ENCODE results near the gene MZF1. TPM values are rescaled to one million over a fixed set of nuclear protein-coding genes. Genes with fewer than 3 reads are reported as not detected.
A peak's percentile ranks its signal among the peaks of the same experiment; 100 is the strongest.

MZF1 gene
- total RNA-seq, 4 donors from 2014 or later: 26.5 to 41.5 (median 30.0) TPM

DNA sequence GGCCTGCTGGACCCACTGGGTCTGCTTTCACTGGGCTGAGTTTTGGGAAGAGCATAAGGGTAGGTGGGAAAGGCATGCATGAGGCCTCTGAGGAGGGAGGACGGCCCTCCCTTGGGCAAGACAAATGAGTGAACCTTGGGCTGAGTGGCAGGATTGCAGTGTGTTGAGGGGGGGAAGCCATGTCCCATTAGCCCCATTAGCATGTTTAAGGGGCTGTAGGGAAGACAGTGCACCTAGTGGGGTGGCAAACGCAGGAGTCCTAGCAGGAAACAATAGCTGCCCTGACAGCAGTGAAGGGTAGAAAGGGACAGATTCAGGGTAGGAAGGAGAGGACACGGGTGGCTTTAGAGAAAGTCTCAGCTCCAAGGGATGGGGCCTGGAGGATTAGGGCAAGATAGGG, 50.4 kb downstream of the MZF1 start:
- Histone ChIP-seq H3K36me3 (no peaks in the 10 kb centered on the region), H3K4me1 (peaks cover 0 to 12% of the 10 kb centered on the region in 2 donors), H3K4me3 (no peak overlapping the region), H3K27ac (no peak overlapping the region), H3K27me3 (no peaks in the 10 kb centered on the region), H3K9me3 (no peaks in the 10 kb centered on the region)
- DNase-seq: no peak
- intact Hi-C loops (cut with DNase I; ENCODE audit: low total_unique reads): no loop called here
- TF ChIP-seq, protein P1, sequence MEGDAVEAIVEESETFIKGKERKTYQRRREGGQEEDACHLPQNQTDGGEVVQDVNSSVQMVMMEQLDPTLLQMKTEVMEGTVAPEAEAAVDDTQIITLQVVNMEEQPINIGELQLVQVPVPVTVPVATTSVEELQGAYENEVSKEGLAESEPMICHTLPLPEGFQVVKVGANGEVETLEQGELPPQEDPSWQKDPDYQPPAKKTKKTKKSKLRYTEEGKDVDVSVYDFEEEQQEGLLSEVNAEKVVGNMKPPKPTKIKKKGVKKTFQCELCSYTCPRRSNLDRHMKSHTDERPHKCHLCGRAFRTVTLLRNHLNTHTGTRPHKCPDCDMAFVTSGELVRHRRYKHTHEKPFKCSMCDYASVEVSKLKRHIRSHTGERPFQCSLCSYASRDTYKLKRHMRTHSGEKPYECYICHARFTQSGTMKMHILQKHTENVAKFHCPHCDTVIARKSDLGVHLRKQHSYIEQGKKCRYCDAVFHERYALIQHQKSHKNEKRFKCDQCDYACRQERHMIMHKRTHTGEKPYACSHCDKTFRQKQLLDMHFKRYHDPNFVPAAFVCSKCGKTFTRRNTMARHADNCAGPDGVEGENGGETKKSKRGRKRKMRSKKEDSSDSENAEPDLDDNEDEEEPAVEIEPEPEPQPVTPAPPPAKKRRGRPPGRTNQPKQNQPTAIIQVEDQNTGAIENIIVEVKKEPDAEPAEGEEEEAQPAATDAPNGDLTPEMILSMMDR (IDR thresholded peaks at IDR 0.05): no peak
- no peak for TF ChIP-seq POLR2A (IDR thresholded peaks at IDR 0.05)

DNA sequence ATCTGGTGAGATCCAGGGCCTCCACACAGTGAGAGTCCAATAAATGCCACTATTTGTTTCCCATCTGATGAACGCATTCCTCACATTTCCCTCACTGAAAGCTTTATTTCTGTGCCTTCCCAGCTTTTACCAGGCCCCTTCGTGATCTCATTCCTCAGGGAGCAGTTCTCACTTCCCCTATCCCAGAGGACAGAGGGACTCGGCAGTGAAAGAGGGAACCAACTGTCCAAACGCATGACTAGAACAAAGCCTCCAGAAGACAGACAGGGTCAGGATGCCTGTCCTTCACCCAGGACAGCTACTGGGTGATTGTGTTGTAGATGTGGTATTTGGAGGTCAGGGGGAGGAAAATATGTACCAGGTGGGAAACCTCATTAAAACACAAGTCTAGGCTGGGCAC, 51.5 kb downstream of the MZF1 start:
- Histone ChIP-seq H3K27me3 (no peaks in the 10 kb centered on the region), H3K36me3 (no peaks in the 10 kb centered on the region), H3K4me3 (no peak overlapping the region), H3K27ac (no peak overlapping the region), H3K9me3 (no peaks in the 10 kb centered on the region), H3K4me1 (peaks cover 0 to 12% of the 10 kb centered on the region in 2 donors)
- no peak for TF ChIP-seq POLR2A (IDR thresholded peaks at IDR 0.05)
- TF ChIP-seq, protein P1 (IDR thresholded peaks at IDR 0.05): no peak
- DNase-seq: no peak
- intact Hi-C loops (cut with DNase I; ENCODE audit: low total_unique reads): no loop called here

DNA sequence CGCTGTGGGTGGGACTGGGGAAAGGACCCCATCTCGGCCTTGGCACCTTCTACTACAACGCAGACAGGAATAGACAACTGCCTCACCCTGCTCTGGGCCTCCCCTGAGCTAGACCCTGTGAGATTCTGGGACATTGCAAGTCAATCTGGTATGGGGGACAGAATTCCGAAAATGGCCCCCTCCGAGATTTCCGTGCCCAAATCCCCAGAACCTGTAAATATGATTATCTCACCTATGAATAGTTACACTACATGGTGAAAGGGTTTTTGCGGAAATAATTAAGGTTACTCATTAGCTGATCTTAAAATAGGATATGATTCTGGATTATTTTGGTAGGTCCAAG, 52.9 kb downstream of the MZF1 start:
- no peak for DNase-seq
- Histone ChIP-seq H3K27me3 (no peaks in the 10 kb centered on the region), H3K36me3 (no peaks in the 10 kb centered on the region), H3K27ac (peak overlapping the region; percentile 89 to 96), H3K9me3 (no peaks in the 10 kb centered on the region), H3K4me3 (peak overlapping the region; percentile 88 to 89), H3K4me1 (peaks cover 0 to 12% of the 10 kb centered on the region in 2 donors)
- intact Hi-C loops (cut with DNase I; ENCODE audit: low total_unique reads): no loop called here
- TF ChIP-seq, protein P1 (IDR thresholded peaks at IDR 0.05): no peak
- TF ChIP-seq POLR2A (IDR thresholded peaks at IDR 0.05): no peak

DNA sequence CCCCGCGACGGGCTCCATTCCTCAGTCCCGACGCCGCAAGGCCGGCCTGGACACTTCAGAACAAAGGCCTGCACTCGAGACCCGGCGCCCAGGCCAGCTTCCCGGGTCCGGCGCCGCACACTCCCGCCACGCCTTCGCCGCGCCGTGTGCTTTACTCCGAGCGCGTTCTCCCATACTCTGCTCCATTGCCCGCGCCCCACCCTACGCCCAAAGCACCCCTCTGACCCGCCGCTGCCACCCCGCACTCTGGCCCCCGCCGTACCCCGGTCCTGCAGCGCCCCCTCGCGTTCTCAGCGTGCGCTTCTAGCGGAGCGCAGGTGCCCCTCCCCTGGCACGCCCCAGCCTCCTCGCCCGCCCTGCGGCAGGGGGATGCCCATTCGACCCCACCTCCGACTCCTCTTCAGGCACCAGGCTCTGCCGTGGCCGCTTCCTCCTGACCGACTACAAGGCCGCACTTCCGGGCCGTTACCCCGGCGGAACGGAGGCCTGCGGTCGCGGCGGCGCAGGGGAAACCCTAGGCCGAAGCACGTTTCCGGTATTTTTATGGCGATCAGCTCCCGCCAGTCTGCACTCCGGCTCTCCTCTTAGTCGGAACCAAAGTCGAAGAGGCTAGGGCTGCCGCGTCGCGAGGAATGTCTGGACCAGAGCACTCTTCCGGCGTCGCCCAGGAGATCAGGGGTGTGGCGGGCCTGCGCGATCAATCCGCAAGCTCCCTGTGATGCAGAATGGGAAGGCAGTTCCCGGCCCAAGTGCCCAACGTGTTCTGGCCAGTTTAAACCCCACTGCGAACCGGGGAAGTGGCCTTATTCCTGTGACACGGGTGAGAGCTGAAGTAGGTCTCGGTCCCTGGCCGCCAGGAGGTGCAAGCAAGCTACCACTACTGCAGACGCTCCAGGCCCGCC, 53.5 kb downstream of the MZF1 start, which contains the start of gene ZBTB45:
Gene ZBTB45, minus strand, starts transcription at position 456 of the 902 bp plus-strand sequence. CDS start 2,137 bp downstream, outside the sequence.
- Histone ChIP-seq H3K27me3 (no peaks in the 10 kb centered on the region), H3K9me3 (no peaks in the 10 kb centered on the region), H3K4me1 (peaks cover 0 to 12% of the 10 kb centered on the region in 2 donors), H3K4me3 (peak within 1 kb of the TSS; percentile 88 to 89), H3K27ac (peak within 1 kb of the TSS; percentile 89 to 96), H3K36me3 (no peaks in the 10 kb centered on the region)
- DNase-seq: peak; percentile 93 to 94
- intact Hi-C loops (cut with DNase I; ENCODE audit: low total_unique reads): no loop called here
- TF ChIP-seq POLR2A (IDR thresholded peaks at IDR 0.05): peak; percentile 25 to 67
- TF ChIP-seq, protein P1 (IDR thresholded peaks at IDR 0.05): peak; percentile 57 to 90 (median 75)

DNA sequence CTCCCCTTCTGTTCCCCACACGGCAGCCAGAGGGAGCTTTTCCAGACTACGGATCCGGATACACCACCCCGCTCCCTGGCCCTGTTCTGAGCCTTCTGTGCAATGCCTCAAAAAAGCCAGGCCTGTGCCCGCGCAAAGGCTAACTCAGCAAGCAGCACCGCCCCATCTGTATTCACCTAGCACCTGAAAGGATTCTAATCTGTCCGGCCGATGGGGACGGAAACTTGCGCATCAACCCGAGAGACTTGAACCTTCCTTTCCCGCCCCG, 54.1 kb downstream of the MZF1 start:
- Histone ChIP-seq H3K4me1 (peaks cover 0 to 12% of the 10 kb centered on the region in 2 donors), H3K4me3 (peak overlapping the region; percentile 88 to 89), H3K36me3 (no peaks in the 10 kb centered on the region), H3K27ac (peak overlapping the region; percentile 89 to 96), H3K27me3 (no peaks in the 10 kb centered on the region), H3K9me3 (no peaks in the 10 kb centered on the region)
- DNase-seq: peak; percentile 49 to 66
- intact Hi-C loops (cut with DNase I; ENCODE audit: low total_unique reads): no loop called here
- TF ChIP-seq, protein P1 (IDR thresholded peaks at IDR 0.05): peak; percentile 29 to 70 (median 66)
- TF ChIP-seq POLR2A (IDR thresholded peaks at IDR 0.05): no peak
